HEK293T (cell line): ENCODE measurements around the gene C1orf174.

Source experiments
- BHLHE40 ChIP-seq: fragments of 450-650 bp; IDR thresholded peaks from 2 replicates; pipeline ENCODE4 v1.6.1; 2016; ENCODE audit warnings: mild to moderate bottlenecking, moderate library complexity, borderline replicate concordance
- CTBP1 ChIP-seq: fragments of 450-650 bp; IDR thresholded peaks from 2 replicates; pipeline ENCODE4 v1.6.1; 2016; ENCODE audit warnings: borderline replicate concordance
- FOXA1 ChIP-seq: fragments of 450-650 bp; IDR thresholded peaks from 2 replicates; pipeline ENCODE4 v1.6.1; 2016; ENCODE audit warnings: mild to moderate bottlenecking
- FOXK2 ChIP-seq: fragments of 450-650 bp; IDR thresholded peaks from 2 replicates; pipeline ENCODE4 v1.6.1; 2016; ENCODE audit warnings: mild to moderate bottlenecking
- FOXM1 ChIP-seq: fragments of 450-650 bp; IDR thresholded peaks from 2 replicates; pipeline ENCODE4 v1.6.1; 2017; ENCODE audit warnings: mild to moderate bottlenecking, borderline replicate concordance
- PKNOX1 ChIP-seq: fragments of 450-650 bp; IDR thresholded peaks from 2 replicates; pipeline ENCODE4 v1.6.1; 2016
- SP1 ChIP-seq: fragments of 450-650 bp; IDR thresholded peaks from 2 replicates; pipeline ENCODE4 v1.6.1; 2017
- SUZ12 ChIP-seq: fragments of 450-650 bp; IDR thresholded peaks from 2 replicates; pipeline ENCODE4 v1.6.1; 2016; ENCODE audit warnings: mild to moderate bottlenecking
- TARDBP ChIP-seq: fragments of 450-650 bp; IDR thresholded peaks from 2 replicates; pipeline ENCODE4 v1.6.1; 2016
- ZNF384 ChIP-seq: fragments of 450-650 bp; IDR thresholded peaks from 2 replicates; pipeline ENCODE4 v1.6.1; 2016

GRCh38 chr1:3921765-3922164, 21.7 kb upstream of the C1orf174 start:
- TF ChIP-seq SUZ12 (no peak), SP1 (no peak), FOXK2 (no peak), FOXM1 (no peak), BHLHE40 (no peak), TARDBP (no peak), FOXA1 (no peak), PKNOX1 (no peak), ZNF384 (no peak), CTBP1 (no peak)
